ENCODE measurements around the gene CAPNS1.

- TF ChIP-seq CTCF (IDR thresholded peaks at IDR 0.05), result no peak
- TF ChIP-seq POLR2A (IDR thresholded peaks at IDR 0.05), result no peak
Observed at GRCh38 chr19:36099166-36099785, 40.6 kb upstream of the CAPNS1 start.

Measured in suprapubic skin (tissue), 3 donors.